ENCODE results near the gene SAC3D1.

SAC3D1 gene

DNA sequence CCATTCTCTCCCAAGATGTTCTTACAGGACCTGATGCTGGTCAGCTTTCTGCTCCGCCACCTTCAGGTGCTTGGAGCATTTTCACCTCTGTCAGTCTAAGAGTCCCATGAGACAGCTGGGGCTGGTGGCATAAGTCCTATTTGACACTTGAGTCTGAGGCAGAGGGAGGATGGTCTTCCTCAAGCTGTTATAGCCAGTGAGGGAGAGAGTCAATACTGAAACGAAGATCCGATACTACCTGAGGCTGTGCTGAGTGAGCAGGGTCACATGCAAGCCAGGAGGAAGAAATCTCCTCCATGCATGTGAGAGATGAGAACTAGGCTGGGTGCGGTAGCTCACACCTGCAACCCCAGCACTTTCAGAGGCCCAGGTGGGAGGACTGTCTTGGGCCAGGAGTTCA lies 48.6 kb downstream of the SAC3D1 start:
- no peak for DNase-seq (ENCODE audit: low spot score)

GRCh38 chr11:65090628-65091027 lies 49.6 kb downstream of the SAC3D1 start:
- peak; percentile 74 for DNase-seq (ENCODE audit: low spot score)
